Endometrial microvascular endothelial cells (primary cell): Measurements from ENCODE around the gene RPL10A. TPM values are rescaled to one million over a fixed set of nuclear protein-coding genes. Genes with fewer than 3 reads are reported as not detected.

Experiments used
- in situ Hi-C: cut with HindIII; loops from 2 replicates; pipeline ENCODE4 v1.10.0; 2017; ENCODE audit warnings: low sequenced_read_pairs, low pct_unique_long_range_greater_than_20kb; ENCODE audit errors: inconsistent ontology term
- total RNA-seq: library from RNA; depleted of rRNA; stranded (reverse); fragments of >200 nt; gene quantifications from one replicate; pipeline ENCODE4 v1.2.3, GENCODE V29; 2015; ENCODE audit errors: inconsistent ontology term

RPL10A gene
- 1,136 TPM for total RNA-seq

- in situ Hi-C loops: no loop called here
Observed at GRCh38 chr6:35468181-35468979, at the start of gene RPL10A. RPL10A (plus strand) TSS chr6:35468401; CDS start chr6:35468435, 34 bp downstream.

DNA sequence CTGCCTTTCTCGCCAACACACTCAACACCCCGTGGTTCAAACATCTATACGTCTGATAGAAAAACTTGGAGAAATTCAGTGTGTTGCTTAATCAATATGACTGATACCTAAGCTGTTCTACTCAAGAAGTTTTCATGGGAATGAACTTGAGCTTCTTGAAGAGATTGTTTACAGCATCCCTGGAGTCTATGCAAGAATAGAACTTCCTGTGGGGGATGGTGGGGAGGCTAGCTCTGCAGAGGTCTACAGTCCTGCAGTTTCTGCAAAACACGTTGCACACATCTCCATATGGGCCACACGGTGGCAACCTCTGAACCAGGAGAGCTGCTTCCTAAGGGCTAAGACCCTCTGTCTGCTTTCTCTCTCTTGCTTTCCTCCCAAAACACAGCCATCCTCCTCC, 48.8 kb upstream of the RPL10A start:
- in situ Hi-C loops: no loop called here

GRCh38 chr6:35419961-35420360, 48.2 kb upstream of the RPL10A start:
- in situ Hi-C loops: no loop called here

DNA sequence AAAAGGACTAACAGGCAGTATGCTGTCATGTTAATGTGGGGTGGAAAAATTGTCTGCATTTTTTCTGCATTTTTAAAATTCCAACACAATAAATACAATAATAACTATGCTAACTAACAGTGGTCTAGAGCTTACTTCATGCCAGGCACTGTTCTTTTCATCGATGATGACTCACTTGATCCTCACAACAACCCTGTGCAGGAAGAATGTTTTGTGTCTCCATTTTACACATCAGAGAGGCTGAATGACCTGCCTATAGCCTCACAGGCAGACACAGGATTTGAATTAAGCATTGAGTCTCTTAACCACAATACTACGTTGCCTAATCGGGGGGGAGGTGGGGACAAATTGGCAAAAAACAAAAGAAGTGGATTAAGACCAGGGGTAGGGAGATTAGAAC, 42.9 kb upstream of the RPL10A start:
- in situ Hi-C loops: loop anchor here (25.0 kb wide), 1 partner anchor 88 kb away; the partner anchor contains the start of gene PPARD

DNA sequence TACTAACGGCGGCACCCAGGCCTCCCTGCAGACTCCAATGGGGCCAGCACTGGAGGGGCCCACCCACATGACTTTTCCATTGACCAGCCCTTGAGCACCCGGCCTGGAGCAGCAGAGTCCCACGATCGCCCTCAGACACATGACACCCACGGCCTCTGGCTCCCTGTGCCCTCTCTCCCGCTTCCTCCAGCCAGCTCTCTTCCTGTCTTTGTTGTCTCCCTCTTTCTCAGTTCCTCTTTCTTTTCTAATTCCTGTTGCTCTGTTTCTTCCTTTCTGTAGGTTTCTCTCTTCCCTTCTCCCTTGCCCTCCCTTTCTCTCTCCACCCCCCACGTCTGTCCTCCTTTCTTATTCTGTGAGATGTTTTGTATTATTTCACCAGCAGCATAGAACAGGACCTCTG, 42.1 kb upstream of the RPL10A start:
- in situ Hi-C loops: loop anchor here (25.0 kb wide), 1 partner anchor 89 kb away; the partner anchor contains the start of gene PPARD

DNA sequence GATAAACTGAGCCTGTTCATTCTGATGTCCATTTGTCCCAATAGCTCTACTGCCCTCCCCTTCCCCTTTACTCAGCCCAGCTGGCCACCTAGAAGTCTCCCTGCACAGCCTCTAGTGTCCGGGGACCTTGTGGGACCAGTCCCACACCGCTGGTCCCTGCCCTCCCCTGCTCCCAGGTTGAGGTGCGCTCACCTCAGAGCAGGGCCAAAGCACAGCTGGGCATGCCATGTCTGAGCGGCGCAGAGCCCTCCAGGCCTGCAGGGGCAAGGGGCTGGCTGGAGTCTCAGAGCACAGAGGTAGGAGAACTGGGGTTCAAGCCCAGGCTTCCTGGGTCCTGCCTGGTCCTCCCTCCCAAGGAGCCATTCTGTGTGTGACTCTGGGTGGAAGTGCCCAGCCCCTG, 40.8 kb upstream of the RPL10A start:
- in situ Hi-C loops: loop anchor here (25.0 kb wide), 1 partner anchor 90 kb away; the partner anchor contains the start of gene PPARD

- in situ Hi-C loops: loop anchor here (25.0 kb wide), 1 partner anchor 91 kb away; the partner anchor contains the start of gene PPARD
Observed at GRCh38 chr6:35427851-35428321, 40.3 kb upstream of the RPL10A start.

DNA sequence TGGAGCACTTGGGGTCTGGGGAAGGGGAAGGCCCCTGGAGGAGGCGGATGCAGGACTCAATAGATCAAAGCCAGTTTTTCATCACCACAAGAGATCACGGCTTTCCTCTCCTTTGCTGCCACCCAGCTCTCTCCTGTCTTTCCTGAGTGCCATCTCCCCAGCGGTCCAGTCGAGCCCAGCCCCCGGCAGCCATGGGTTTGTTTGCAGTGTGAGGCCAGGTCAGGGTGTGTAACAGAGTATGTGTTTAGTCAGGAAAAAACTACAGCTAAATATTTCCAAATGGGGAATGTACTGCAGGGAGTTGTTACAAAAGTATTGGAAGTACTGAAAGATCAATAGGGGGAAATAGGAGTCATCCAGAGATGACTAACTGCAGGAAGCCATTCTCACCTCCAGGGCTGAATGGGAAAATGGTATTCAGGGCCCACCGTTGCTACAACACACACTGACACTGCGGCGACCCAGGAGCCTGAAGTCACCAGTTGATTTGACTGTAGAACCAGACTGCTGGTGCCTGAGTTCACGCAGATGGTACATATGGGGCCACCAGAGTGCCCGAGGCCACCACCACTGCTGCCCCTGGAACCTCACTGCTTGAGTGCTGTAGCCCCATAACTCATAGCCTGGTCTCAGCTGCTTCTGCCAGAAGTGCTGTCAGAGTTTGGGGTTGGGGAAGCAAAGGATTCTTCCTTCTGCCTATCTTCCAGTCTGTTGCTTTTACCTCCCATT, 39.6 kb upstream of the RPL10A start:
- in situ Hi-C loops: loop anchor here (25.0 kb wide), 1 partner anchor 91 kb away; the partner anchor contains the start of gene PPARD

DNA sequence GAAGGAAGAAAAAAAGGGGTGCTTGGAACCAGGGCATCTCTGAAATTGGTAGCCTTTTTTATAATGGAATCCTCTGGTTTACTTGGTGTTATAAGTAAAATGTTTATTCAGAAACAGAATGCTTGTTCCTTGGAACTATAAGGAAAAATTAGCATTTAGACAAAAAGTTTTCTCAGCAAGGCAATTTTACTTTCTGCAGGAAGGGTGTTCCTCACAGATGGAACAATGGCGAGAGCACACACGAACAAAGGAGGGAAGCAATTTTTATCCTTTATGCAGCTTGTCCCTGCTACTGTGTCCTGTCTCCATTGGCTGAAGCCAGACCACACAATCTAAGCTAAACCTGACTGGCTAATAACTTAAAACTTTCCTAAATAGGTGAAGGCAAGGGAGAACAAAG, 38.7 kb upstream of the RPL10A start:
- in situ Hi-C loops: loop anchor here (25.0 kb wide), 1 partner anchor 92 kb away; the partner anchor contains the start of gene PPARD

- in situ Hi-C loops: loop anchor here (25.0 kb wide), 1 partner anchor 95 kb away; the partner anchor contains the start of gene PPARD
Observed at GRCh38 chr6:35432291-35432690, 35.9 kb upstream of the RPL10A start.

DNA sequence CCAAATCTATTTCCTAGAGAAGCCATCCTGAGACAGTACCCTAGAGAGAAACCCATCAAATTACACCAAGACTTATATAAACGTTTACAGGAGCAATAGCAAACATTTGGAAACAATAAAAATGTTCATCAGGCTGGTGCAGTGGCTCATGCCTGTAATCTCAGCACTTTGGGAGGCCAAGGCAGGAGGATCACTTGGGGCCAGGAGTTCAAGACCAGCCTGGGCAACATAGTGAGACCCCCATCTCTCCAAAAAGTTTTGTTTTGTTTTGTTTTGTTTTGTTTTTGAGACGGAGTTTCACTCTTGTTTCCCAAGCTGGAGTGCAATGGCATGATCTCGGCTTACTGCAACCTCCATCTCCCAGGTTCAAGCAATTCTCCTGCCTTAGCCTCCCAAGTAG, 35.5 kb upstream of the RPL10A start:
- in situ Hi-C loops: loop anchor here (25.0 kb wide), 1 partner anchor 95 kb away; the partner anchor contains the start of gene PPARD

DNA sequence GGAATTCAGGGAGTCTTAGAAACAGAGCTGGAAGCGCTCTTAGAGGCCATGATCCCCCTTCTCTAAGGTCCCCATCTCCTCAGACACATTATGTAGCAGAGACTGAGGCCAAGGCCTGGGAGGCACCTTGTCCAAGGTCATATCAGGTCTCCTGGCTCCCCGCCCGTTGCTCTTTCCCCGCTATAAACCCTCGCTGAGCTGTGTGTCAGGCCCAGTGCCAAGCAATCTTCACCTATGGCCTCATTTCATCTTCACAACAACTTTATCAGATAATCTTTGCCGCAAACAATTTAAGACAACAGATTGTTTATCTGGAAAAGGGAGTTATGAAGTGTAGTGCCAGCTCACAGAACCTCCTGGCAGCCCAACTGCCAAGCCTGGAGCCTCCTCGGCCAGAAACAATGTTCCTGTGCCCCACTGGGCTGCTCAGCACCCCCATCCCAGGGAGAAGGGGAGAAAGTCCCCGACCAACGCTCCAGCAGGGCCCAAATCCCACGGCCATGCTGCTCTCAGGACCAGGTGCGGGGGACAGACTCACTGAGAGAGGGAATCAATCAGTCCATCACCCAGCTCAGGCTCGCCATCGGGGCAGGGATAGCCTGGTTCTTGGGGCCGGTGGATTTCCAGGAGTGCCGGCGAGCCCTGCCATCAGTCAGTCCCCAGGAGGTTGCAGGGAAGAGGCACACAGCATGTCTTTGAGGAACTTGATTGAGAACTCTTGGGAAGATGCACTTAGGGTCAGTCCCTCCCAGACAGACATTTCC, 32.9 kb upstream of the RPL10A start:
- in situ Hi-C loops: loop anchor here (25.0 kb wide), 1 partner anchor 98 kb away; the partner anchor contains the start of gene PPARD

DNA sequence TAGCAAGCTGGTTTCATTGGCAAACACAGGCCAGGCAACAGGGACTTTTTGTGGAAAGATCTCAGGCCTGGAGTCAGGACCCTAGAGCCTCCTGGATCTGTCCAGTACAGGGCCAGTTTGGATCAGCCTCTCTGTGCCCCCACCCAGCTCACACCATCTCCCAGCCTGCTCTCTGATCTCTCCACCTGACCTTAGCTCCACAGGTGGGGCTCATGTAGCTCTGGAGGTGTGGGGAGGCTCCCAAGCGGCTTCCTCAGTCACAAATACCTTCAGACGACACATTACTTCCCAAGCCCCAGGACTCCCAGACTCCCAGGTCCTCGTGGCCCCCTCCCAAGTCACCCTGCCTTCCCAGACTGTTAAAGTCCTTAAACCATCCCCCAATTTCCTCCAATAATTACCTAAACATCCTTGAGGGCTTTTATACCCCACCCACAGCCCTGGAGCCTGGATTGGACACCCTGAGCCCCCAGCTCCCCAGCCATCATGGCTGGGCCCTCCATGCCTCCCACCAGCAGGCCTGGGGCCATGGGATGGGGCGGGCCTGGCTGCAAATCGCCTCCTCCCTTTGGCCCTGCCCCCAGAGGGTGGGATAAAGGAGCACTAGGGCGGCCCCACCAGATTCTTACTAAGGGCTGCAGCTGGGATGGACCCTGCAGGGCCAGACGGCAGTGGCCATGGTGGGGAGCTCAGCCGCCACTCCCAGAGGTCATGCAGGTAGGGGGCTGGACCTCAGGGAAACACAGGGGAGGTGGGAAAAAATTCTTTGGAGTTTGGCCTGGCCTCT, 31.9 kb upstream of the RPL10A start:
- in situ Hi-C loops: loop anchor here (25.0 kb wide), 1 partner anchor 99 kb away; the partner anchor contains the start of gene PPARD

- in situ Hi-C loops: loop anchor here (25.0 kb wide), 1 partner anchor 101 kb away; the partner anchor contains the start of gene PPARD
Observed at GRCh38 chr6:35438378-35439065, 29.7 kb upstream of the RPL10A start.

DNA sequence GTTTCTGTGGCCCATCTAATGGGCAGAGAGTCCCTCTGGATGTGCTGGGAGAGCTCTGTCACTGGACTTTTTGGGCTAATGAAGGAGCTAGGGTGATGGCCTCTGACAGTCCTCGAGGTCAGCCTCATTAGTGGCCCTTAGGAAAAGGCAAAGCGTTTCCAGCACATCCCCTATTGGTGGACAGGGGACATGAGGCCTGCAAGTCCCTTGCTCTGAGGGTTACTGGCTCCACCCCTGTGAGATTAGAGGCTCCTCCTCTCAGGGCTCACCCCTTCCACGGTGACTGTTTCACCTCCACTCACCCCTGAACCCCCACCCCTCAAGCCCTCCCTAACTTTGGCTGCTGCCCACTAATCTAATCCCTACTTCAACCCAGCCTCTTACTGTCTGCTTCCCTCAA, 28.9 kb upstream of the RPL10A start:
- in situ Hi-C loops: loop anchor here (25.0 kb wide), 1 partner anchor 102 kb away; the partner anchor contains the start of gene PPARD

DNA sequence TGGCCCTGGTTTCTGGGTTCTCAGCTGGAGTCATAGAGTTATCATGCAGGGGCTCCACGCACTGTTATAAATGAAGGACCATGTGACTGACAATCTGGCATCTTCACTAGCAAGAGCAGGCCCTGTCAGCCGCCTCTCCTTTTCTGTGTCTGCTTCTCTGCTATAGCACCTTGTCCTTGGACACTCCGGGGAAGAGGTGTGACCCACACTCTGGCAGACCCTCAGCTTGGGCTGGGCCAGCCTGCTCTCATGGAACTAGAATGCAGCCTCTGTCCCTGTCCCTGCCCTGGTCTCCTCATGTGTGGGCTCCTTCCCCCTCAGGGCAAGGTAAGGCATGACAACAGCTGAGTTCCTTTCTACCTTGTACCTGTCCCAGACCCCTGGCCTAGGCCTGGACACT, 27.0 kb upstream of the RPL10A start:
- in situ Hi-C loops: loop anchor here (25.0 kb wide), 1 partner anchor 104 kb away; the partner anchor contains the start of gene PPARD

DNA sequence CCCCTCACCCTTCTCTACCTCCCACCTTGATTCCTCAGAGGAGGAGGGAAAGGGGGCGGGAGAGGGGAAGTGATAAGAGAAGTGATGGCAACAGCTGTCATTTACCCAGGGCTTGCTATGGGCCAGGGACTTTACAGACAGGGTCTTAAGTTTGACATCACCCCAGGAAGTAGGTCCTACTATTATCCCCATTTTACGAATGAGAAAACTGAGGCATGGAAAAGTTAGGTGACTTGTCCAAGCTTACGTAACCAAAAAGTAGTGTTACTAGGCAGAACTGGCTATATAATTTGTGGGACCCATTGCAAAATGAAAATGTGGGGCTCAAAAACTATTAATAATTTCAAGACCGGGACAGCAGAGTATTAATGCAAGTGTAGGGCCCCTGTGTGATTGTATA, 26.6 kb upstream of the RPL10A start:
- in situ Hi-C loops: loop anchor here (25.0 kb wide), 1 partner anchor 104 kb away; the partner anchor contains the start of gene PPARD
